CD14-positive monocyte (primary cell): ENCODE results near the gene PLA2G10. TPM values are rescaled to one million over a fixed set of nuclear protein-coding genes. Genes with fewer than 3 reads are reported as not detected.
"Not testable (repeated sequence)": the region's sequence is repeated elsewhere in the genome, so short reads cannot be mapped to it uniquely, and the experiment has no call there.

Source experiments
- DNase-seq, 3 donors: peaks; one replicate each; pipeline ENCODE4 v3.0.0-alpha.2; 2011 to 2022
- H2AFZ ChIP-seq: 2 replicates; pipeline ENCODE4 v1.6.0; 2012; ENCODE audit warnings: mild to moderate bottlenecking, low read depth, low read length, inconsistent platforms; ENCODE audit not compliant: insufficient read depth, poor library complexity, severe bottlenecking
- H3K27ac ChIP-seq, 2 donors: 1 replicate in 1 of 2; 2 replicates in 1 of 2; pipeline ENCODE4 v1.5.1; 2012 to 2013; ENCODE audit warnings: low read length in 2 of 2, control low read depth in 1 of 2, inconsistent platforms in 1 of 2, low read depth in 1 of 2, mild to moderate bottlenecking in 1 of 2
- H3K27me3 ChIP-seq, 2 donors: one replicate each; pipeline versions ENCODE4 v1.6.0 to v1.6.1; 2011 to 2013; ENCODE audit warnings: low read length in 2 of 2; ENCODE audit not compliant: control insufficient read depth in 2 of 2, insufficient read depth in 2 of 2
- H3K36me3 ChIP-seq, 2 donors: replicated peaks in 1 of 2; 1 replicate in 1 of 2; 2 replicates in 1 of 2; pipeline versions ENCODE4 v1.5.1 to v1.6.1; 2012 to 2013; ENCODE audit warnings: low read length in 2 of 2, control low read depth in 1 of 2, inconsistent platforms in 1 of 2, mild to moderate bottlenecking in 1 of 2; ENCODE audit not compliant: insufficient read depth in 2 of 2, control insufficient read depth in 1 of 2
- H3K4me1 ChIP-seq, 2 donors: 1 replicate in 1 of 2; 2 replicates in 1 of 2; pipeline versions ENCODE4 v1.5.1 to v1.6.1; 2012 to 2013; ENCODE audit warnings: low read length in 2 of 2, control low read depth in 1 of 2, inconsistent platforms in 1 of 2, mild to moderate bottlenecking in 1 of 2, moderate library complexity in 1 of 2; ENCODE audit not compliant: insufficient read depth in 2 of 2, control insufficient read depth in 1 of 2
- H3K4me2 ChIP-seq: replicated peaks from 2 replicates; pipeline ENCODE3; 2012; ENCODE audit warnings: low read length, moderate library complexity, mild to moderate bottlenecking; ENCODE audit not compliant: poor library complexity, severe bottlenecking; ENCODE audit errors: extremely low read depth
- H3K4me3 ChIP-seq, 3 experiments: fragments of 200-600 bp in 1 of 3; sonication (generic) in 1 of 3; replicated peaks in 1 of 3; 1 replicate in 2 of 3; 2 replicates in 1 of 3; pipeline ENCODE4 v1.5.1; 2011 to 2013; ENCODE audit warnings: low read length in 3 of 3, mild to moderate bottlenecking in 3 of 3, control low read depth in 2 of 3, low read depth in 2 of 3, inconsistent platforms in 1 of 3, moderate library complexity in 1 of 3
- H3K79me2 ChIP-seq: 2 replicates; pipeline ENCODE4 v1.6.0; 2012; ENCODE audit warnings: mild to moderate bottlenecking, control low read depth, inconsistent platforms, low read length, moderate library complexity; ENCODE audit not compliant: insufficient read depth
- H3K9ac ChIP-seq: 2 replicates; pipeline ENCODE4 v1.6.0; 2017; ENCODE audit warnings: low read length, mild to moderate bottlenecking; ENCODE audit not compliant: insufficient read depth, poor library complexity, severe bottlenecking
- H3K9me3 ChIP-seq, 2 donors: replicated peaks in 1 of 2; 1 replicate in 1 of 2; 2 replicates in 1 of 2; pipeline versions ENCODE4 v1.5.1 to v1.6.1; 2012 to 2013; ENCODE audit warnings: low read length in 2 of 2, control low read depth in 1 of 2; ENCODE audit not compliant: control insufficient read depth in 1 of 2, insufficient read depth in 1 of 2
- H4K20me1 ChIP-seq: 2 replicates; pipeline ENCODE4 v1.6.0; 2012; ENCODE audit warnings: mild to moderate bottlenecking, low read length, control low read depth, moderate library complexity; ENCODE audit not compliant: insufficient read depth
- H3K27ac Mint-ChIP-seq, 7 donors: one replicate each; pipeline ENCODE4 v1.8.0; 2020; ENCODE audit warnings: mild to moderate bottlenecking in 7 of 7, mixed read lengths in 7 of 7, moderate library complexity in 6 of 7, inconsistent platforms in 2 of 7
- H3K27me3 Mint-ChIP-seq, 3 donors: one replicate each; pipeline ENCODE4 v1.8.0; 2021 to 2022; ENCODE audit warnings: low read depth in 3 of 3, mild to moderate bottlenecking in 3 of 3, mixed read lengths in 3 of 3, moderate library complexity in 3 of 3, inconsistent platforms in 1 of 3
- H3K36me3 Mint-ChIP-seq, 2 donors: one replicate each; pipeline ENCODE4 v1.8.0; 2020; ENCODE audit warnings: mixed read lengths in 2 of 2, inconsistent platforms in 1 of 2, mild to moderate bottlenecking in 1 of 2
- H3K4me1 Mint-ChIP-seq: one replicate; pipeline ENCODE4 v1.8.0; 2020; ENCODE audit warnings: mild to moderate bottlenecking, mixed read lengths
- H3K4me3 Mint-ChIP-seq, 2 donors: one replicate each; pipeline ENCODE4 v1.8.0; 2020; ENCODE audit warnings: mild to moderate bottlenecking in 2 of 2, mixed read lengths in 2 of 2, moderate library complexity in 1 of 2
- H3K9me3 Mint-ChIP-seq, 7 donors: one replicate each; pipeline ENCODE4 v1.8.0; 2020 to 2022; ENCODE audit warnings: mixed read lengths in 7 of 7, mild to moderate bottlenecking in 6 of 7, moderate library complexity in 6 of 7, inconsistent platforms in 2 of 7
- CTCF ChIP-seq: fragments of 200-600 bp; IDR thresholded peaks from one replicate; pipeline ENCODE4 v1.8.0; 2022; ENCODE audit warnings: antibody characterized with exemption, mild to moderate bottlenecking
- WGBS: methylation state at CpG from one replicate; pipeline ENCODE4 v1.1.5; 2013; ENCODE audit warnings: missing lambda C conversion rate; ENCODE audit not compliant: insufficient coverage; 5-methylcytosine and 5-hydroxymethylcytosine counted together
- intact Hi-C, 2 donors: fragments of 100-400 bp; cut with micrococcal nuclease; formaldehyde crosslinking; loops; one replicate each; pipeline versions ENCODE4 v1.15.0 to v1.15.1; 2023
- polyA plus RNA-seq, 3 donors: library from polyadenylated mRNA; depleted of rRNA in 1 of 3; unstranded in 2 of 3; stranded (reverse) in 1 of 3; fragments of 300-500 nt in 2 of 3; fragments of >200 nt in 1 of 3; fragmentation: Illumina TruSeq in 2 of 3; gene quantifications; 1 replicate in 2 of 3; 2 replicates in 1 of 3; pipeline ENCODE4 v1.2.3, GENCODE V29; 2012 to 2021

PLA2G10 gene
- polyA plus RNA-seq, 3 donors, result not detected

GRCh38 chr16:14681115-14681514 is 13.0 kb downstream of the PLA2G10 start:
- H3K9me3 Mint-ChIP-seq, result peaks cover 0 to 5% (median 0%) of the 10 kb centered on the region in 7 donors
- H2AFZ ChIP-seq, result no peak overlapping the region
- no peaks in the 10 kb centered on the region for H3K4me1 ChIP-seq
- no peak overlapping the region for H3K9ac ChIP-seq
- peaks cover 6 to 14% (median 7%) of the 10 kb centered on the region in 3 donors for H3K27me3 Mint-ChIP-seq
- H3K27ac Mint-ChIP-seq, result no peak overlapping the region
- H3K4me3 ChIP-seq, result no peak overlapping the region
- 93% methylated on average over 2 of the region's 4 CpGs for WGBS
- no peaks in the 10 kb centered on the region for H3K36me3 Mint-ChIP-seq
- intact Hi-C loops, result no loop called here
- no peaks in the 10 kb centered on the region for H3K4me1 Mint-ChIP-seq
- no peak for DNase-seq
- H3K4me2 ChIP-seq, result no peak overlapping the region
- H3K36me3 ChIP-seq, result no peaks in the 10 kb centered on the region
- no peaks in the 10 kb centered on the region for H3K9me3 ChIP-seq
- no peaks in the 10 kb centered on the region for H3K27me3 ChIP-seq
- H3K79me2 ChIP-seq, result no peaks in the 10 kb centered on the region
- H3K4me3 Mint-ChIP-seq, result no peak overlapping the region
- TF ChIP-seq CTCF, result no peak
- no peak overlapping the region for H3K27ac ChIP-seq
- H4K20me1 ChIP-seq, result no peaks in the 10 kb centered on the region

- H3K4me3 Mint-ChIP-seq, H2AFZ ChIP-seq, H3K4me1 Mint-ChIP-seq, H3K9ac ChIP-seq, intact Hi-C loops, H3K4me3 ChIP-seq, H3K79me2 ChIP-seq, H3K27me3 ChIP-seq, DNase-seq, H3K27me3 Mint-ChIP-seq, H3K4me1 ChIP-seq, H3K27ac Mint-ChIP-seq, H3K36me3 ChIP-seq, H3K9me3 Mint-ChIP-seq, H3K36me3 Mint-ChIP-seq, H3K27ac ChIP-seq, H4K20me1 ChIP-seq, H3K4me2 ChIP-seq, H3K9me3 ChIP-seq: not testable (repeated sequence)
- 100% methylated on average over 1 of the region's 7 CpGs for WGBS
Observed at GRCh38 chr16:14680396-14680795, 13.7 kb downstream of the PLA2G10 start.
